Breast epithelium (tissue), 4 donors: ENCODE measurements around the gene ARHGAP8. TPM values are rescaled to one million over a fixed set of nuclear protein-coding genes. Genes with fewer than 3 reads are reported as not detected.
A peak's percentile ranks its signal among the peaks of the same experiment; 100 is the strongest.

Experiments
- DNase-seq, 2 donors: peaks; one replicate each; pipeline ENCODE4 v3.0.0-alpha.2; 2019; ENCODE audit warnings: low spot score in 2 of 2
- H3K27ac ChIP-seq, 2 donors: fragments of 200-600 bp; sonication (generic) in 1 of 2; one replicate each; pipeline ENCODE4 v1.5.1; 2016 to 2019; ENCODE audit warnings: mild to moderate bottlenecking in 1 of 2
- H3K27me3 ChIP-seq, 2 donors: fragments of 200-600 bp; sonication (generic) in 1 of 2; one replicate each; pipeline versions ENCODE4 v1.5.1 to v1.6.0; 2017 to 2019; ENCODE audit warnings: control low read depth in 1 of 2, mild to moderate bottlenecking in 1 of 2
- H3K36me3 ChIP-seq: fragments of 200-600 bp; one replicate; pipeline ENCODE4 v1.5.1; 2019
- H3K4me1 ChIP-seq, 2 donors: fragments of 200-600 bp; sonication (generic); one replicate each; pipeline ENCODE4 v1.5.1; 2016 to 2019; ENCODE audit warnings: control low read depth in 1 of 2
- H3K4me3 ChIP-seq, 3 donors: fragments of 200-600 bp; sonication (generic); 1 replicate in 2 of 3; 2 replicates in 1 of 3; pipeline ENCODE4 v1.5.1; 2016 to 2019; ENCODE audit warnings: mild to moderate bottlenecking in 3 of 3, moderate library complexity in 2 of 3
- H3K9me3 ChIP-seq, 2 donors: fragments of 200-600 bp; sonication (generic) in 1 of 2; one replicate each; pipeline ENCODE4 v1.5.1; 2016 to 2019; ENCODE audit warnings: control low read depth in 1 of 2
- POLR2A ChIP-seq: fragments of 450-650 bp; IDR thresholded peaks from one replicate; pipeline ENCODE4 v1.6.1; 2016; ENCODE audit warnings: antibody characterized with exemption, mild to moderate bottlenecking, moderate library complexity
- POLR2AphosphoS5 ChIP-seq, 3 donors: sonication (generic); formaldehyde crosslinking; IDR thresholded peaks; one replicate each; pipeline ENCODE4 v1.6.1; 2017; ENCODE audit warnings: antibody characterized with exemption in 3 of 3
- intact Hi-C: fragments of 100-400 bp; cut with DNase I; formaldehyde crosslinking; loops from one replicate; pipeline ENCODE4 v1.15.1; 2023; ENCODE audit warnings: low total_unique reads
- total RNA-seq, 3 donors: library from RNA; depleted of rRNA; stranded (reverse); fragments of >200 nt; gene quantifications; one replicate each; pipeline ENCODE4 v1.1.0, GENCODE V29; 2016
- TF ChIP-seq, protein P1 (sequence below), 3 donors: fragments of 450-650 bp; IDR thresholded peaks; one replicate each; pipeline ENCODE4 v1.5.1; 2016 to 2017; ENCODE audit warnings: antibody characterized with exemption in 3 of 3, mild to moderate bottlenecking in 3 of 3, moderate library complexity in 3 of 3

Gene ARHGAP8
- total RNA-seq, 3 donors from 2014 or later: 9.8 to 39.4 (median 32.4) TPM

DNA sequence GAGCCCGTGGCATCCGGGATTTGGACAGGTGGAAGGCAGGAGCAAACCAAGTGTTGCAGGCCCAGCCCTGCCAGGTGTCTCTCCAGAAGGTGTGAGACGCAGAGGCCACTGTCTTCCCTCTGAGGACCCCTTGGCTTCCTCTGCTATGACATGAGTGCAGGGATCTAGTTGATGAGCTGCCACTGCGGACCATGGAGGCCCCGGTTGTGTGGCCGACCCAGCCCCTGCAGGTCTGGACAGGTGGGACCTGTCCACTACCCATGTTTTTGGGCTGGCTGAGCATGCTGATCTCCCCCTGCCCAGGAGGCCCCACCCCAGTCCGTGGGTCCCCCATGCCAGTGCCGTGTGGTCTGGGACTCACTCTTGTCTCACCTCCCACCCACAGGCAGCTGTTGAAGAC is 27.5 kb upstream of the ARHGAP8 start:
- peaks cover 10 to 13% of the 10 kb centered on the region in 2 donors for H3K4me1 ChIP-seq
- no peak for DNase-seq
- no peaks in the 10 kb centered on the region for H3K36me3 ChIP-seq
- TF ChIP-seq POLR2AphosphoS5 (IDR thresholded peaks at IDR 0.05) (no peak), POLR2A (no peak)
- TF ChIP-seq, protein P1, sequence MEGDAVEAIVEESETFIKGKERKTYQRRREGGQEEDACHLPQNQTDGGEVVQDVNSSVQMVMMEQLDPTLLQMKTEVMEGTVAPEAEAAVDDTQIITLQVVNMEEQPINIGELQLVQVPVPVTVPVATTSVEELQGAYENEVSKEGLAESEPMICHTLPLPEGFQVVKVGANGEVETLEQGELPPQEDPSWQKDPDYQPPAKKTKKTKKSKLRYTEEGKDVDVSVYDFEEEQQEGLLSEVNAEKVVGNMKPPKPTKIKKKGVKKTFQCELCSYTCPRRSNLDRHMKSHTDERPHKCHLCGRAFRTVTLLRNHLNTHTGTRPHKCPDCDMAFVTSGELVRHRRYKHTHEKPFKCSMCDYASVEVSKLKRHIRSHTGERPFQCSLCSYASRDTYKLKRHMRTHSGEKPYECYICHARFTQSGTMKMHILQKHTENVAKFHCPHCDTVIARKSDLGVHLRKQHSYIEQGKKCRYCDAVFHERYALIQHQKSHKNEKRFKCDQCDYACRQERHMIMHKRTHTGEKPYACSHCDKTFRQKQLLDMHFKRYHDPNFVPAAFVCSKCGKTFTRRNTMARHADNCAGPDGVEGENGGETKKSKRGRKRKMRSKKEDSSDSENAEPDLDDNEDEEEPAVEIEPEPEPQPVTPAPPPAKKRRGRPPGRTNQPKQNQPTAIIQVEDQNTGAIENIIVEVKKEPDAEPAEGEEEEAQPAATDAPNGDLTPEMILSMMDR (IDR thresholded peaks at IDR 0.05): no peak
- no peaks in the 10 kb centered on the region for H3K27me3 ChIP-seq
- no peak overlapping the region for H3K4me3 ChIP-seq
- H3K9me3 ChIP-seq: no peaks in the 10 kb centered on the region
- H3K27ac ChIP-seq: no peak overlapping the region
- intact Hi-C loops: no loop called here

DNA sequence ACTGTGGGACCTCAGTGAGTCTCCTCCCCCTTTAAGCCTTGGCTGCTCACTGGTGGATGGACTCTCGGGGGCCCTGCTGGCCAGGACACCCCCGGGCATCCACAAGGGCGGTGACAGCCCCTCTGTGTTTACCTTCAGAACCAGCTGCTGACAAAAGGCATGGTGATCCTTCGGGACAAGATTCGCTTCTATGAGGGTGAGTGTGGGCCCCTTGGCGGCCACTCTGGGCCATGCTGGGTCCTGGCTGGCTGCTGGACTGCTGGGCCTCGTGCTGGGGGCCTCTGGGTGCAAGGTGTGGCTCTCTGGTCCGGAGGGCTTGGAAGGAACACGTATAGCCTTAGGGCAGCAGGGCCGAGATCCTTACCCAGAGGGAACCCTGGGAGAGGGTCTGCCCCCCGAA is 25.9 kb upstream of the ARHGAP8 start:
- no peak for TF ChIP-seq POLR2AphosphoS5 (IDR thresholded peaks at IDR 0.05)
- no peak for TF ChIP-seq POLR2A
- TF ChIP-seq, protein P1 (IDR thresholded peaks at IDR 0.05): no peak
- intact Hi-C loops: no loop called here
- Histone ChIP-seq H3K4me1 (peaks cover 14 to 18% of the 10 kb centered on the region in 2 donors), H3K4me3 (no peak overlapping the region), H3K27ac (no peak overlapping the region), H3K36me3 (no peaks in the 10 kb centered on the region), H3K9me3 (no peaks in the 10 kb centered on the region), H3K27me3 (no peaks in the 10 kb centered on the region)
- no peak for DNase-seq

DNA sequence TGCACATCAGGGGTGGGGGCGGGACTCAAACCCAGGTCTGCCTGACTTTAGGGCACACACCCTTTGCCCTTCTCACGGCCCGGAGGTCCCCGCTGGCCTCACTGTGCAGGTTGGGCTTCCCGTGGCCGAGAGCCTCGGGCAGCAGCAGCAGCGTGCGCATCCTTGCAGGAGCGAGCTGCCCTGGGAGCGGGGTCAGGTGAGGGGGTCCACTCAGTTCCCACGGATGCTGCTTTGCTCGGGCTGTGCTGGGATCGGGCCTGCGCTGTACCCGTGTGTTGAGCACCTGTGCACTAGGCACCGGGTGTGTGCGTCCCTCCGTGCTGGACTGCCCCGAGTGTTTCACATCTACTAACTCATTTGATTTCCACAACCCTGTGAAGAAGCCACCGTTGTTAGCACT is 25.2 kb upstream of the ARHGAP8 start:
- intact Hi-C loops: no loop called here
- Histone ChIP-seq H3K4me3 (no peak overlapping the region), H3K27me3 (no peaks in the 10 kb centered on the region), H3K4me1 (peaks cover 14 to 18% of the 10 kb centered on the region in 2 donors), H3K36me3 (no peaks in the 10 kb centered on the region), H3K27ac (no peak overlapping the region), H3K9me3 (no peaks in the 10 kb centered on the region)
- TF ChIP-seq, protein P1 (IDR thresholded peaks at IDR 0.05): no peak
- no peak for TF ChIP-seq POLR2A
- TF ChIP-seq POLR2AphosphoS5 (IDR thresholded peaks at IDR 0.05): no peak
- DNase-seq: no peak

DNA sequence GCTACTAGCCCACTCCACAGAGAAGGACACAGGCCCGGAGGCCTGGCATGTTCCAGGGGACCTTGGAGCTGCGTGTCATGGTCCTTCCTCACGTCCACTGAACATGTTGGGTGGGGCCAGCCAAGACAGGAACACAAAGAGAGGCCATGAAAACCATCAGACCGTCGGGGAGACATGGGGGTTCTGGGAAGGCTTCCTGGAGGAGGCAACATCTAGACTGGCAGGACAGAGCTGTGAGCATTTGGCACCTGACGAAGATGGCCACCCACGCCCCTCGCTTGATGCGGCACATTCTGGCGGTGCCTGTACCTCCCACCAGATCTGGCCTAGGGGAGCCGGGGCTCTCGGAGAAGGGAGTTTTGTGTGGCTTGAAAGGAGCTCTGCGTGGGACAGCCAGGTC is 24.7 kb upstream of the ARHGAP8 start:
- DNase-seq: no peak
- peak overlapping the region in 1 of 2 donors; percentile 91 for H3K27ac ChIP-seq
- H3K36me3 ChIP-seq: no peaks in the 10 kb centered on the region
- no peak overlapping the region for H3K4me3 ChIP-seq
- H3K9me3 ChIP-seq: no peaks in the 10 kb centered on the region
- H3K4me1 ChIP-seq: peaks cover 14 to 18% of the 10 kb centered on the region in 2 donors
- intact Hi-C loops: no loop called here
- TF ChIP-seq, protein P1 (IDR thresholded peaks at IDR 0.05): no peak
- TF ChIP-seq POLR2AphosphoS5 (IDR thresholded peaks at IDR 0.05): no peak
- no peak for TF ChIP-seq POLR2A
- no peaks in the 10 kb centered on the region for H3K27me3 ChIP-seq

DNA sequence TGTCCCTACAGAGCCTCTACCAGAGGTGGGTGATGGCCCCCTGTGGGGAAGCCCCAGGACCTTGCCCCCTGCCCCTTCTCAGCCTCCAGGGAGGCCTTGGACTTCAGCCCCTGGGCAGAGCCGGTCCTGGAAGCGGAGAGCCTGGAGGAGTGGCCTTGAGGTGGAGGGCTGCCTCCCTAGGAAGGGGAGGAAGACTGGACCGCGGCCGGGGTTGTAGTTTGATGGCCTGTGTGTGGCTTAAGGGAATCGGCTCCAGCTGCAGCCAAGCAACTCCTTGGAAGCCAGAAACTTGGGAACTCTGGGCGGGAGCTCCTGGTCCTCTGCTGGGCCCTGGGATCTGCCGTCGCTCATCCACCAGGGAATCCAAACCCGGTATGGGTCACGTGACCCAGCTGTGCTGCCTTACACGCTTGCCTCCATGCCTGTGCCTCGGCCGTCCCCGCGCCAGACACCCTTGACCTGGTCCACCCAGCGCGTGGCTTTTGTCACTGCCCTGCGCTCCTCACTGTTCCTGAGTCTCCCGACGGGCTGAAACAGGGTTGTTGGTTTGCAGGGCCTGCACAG is 23.5 kb upstream of the ARHGAP8 start:
- Histone ChIP-seq H3K4me3 (peak overlapping the region in 2 of 3 donors; percentile 30 to 57), H3K9me3 (no peaks in the 10 kb centered on the region), H3K27me3 (no peaks in the 10 kb centered on the region), H3K4me1 (peaks cover 14 to 18% of the 10 kb centered on the region in 2 donors), H3K36me3 (no peaks in the 10 kb centered on the region), H3K27ac (peak overlapping the region in 1 of 2 donors; percentile 91)
- DNase-seq: no peak
- intact Hi-C loops: no loop called here
- TF ChIP-seq, protein P1 (IDR thresholded peaks at IDR 0.05): no peak
- TF ChIP-seq POLR2A (no peak), POLR2AphosphoS5 (IDR thresholded peaks at IDR 0.05) (no peak)
